ENCODE measurements around the gene MARVELD3. TPM values are rescaled to one million over a fixed set of nuclear protein-coding genes. Genes with fewer than 3 reads are reported as not detected.

MARVELD3 gene
- total RNA-seq, 4 donors from 2014 or later = not detected

DNA sequence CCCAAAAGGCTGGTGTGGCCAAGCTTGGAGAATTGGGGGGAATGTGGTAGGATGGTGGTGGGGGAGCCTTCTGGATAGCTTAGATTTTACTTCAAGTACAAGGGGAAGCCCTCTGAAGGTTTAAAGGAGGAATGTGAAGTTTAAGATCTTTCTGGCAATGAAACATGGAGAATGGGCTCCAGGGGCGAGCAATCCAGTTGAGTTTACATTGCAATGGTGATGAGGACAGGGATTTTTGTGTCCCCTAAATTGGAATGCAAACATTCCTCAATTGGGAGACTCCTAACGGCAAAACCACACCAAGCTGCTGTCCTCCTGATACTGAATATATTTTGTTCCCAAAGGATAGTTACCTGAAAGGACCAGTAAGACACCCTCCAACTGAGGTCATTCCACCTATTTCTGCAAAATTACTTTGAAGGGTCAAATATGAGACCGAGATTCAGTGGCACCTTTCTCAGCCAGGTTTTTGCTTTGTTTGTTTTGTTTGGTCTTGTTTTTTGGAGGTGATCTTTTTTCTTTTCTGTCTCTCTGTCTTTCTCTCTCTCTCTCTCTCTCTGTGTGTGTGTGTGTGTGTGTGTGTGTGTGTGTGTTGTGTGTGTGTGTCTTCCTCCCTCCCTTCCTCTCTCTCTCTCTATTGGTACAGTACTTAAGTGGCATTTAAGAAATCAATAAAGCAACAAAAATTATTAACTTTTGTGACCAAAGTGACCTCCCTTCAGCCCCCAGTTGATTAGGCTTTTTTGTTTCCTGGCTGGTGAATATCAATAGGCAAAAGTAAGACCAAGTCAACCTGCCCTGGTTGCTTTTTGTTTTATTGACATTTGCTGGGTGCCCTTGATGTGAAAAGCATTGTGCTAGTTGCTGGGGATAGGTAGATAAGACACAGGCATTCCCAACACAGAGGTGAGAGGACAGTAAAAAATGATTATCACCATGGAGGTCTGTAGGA lies 32.7 kb upstream of the MARVELD3 start:
- TF ChIP-seq, protein P1, sequence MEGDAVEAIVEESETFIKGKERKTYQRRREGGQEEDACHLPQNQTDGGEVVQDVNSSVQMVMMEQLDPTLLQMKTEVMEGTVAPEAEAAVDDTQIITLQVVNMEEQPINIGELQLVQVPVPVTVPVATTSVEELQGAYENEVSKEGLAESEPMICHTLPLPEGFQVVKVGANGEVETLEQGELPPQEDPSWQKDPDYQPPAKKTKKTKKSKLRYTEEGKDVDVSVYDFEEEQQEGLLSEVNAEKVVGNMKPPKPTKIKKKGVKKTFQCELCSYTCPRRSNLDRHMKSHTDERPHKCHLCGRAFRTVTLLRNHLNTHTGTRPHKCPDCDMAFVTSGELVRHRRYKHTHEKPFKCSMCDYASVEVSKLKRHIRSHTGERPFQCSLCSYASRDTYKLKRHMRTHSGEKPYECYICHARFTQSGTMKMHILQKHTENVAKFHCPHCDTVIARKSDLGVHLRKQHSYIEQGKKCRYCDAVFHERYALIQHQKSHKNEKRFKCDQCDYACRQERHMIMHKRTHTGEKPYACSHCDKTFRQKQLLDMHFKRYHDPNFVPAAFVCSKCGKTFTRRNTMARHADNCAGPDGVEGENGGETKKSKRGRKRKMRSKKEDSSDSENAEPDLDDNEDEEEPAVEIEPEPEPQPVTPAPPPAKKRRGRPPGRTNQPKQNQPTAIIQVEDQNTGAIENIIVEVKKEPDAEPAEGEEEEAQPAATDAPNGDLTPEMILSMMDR (IDR thresholded peaks at IDR 0.05; ENCODE audit: low read depth) = no peak

DNA sequence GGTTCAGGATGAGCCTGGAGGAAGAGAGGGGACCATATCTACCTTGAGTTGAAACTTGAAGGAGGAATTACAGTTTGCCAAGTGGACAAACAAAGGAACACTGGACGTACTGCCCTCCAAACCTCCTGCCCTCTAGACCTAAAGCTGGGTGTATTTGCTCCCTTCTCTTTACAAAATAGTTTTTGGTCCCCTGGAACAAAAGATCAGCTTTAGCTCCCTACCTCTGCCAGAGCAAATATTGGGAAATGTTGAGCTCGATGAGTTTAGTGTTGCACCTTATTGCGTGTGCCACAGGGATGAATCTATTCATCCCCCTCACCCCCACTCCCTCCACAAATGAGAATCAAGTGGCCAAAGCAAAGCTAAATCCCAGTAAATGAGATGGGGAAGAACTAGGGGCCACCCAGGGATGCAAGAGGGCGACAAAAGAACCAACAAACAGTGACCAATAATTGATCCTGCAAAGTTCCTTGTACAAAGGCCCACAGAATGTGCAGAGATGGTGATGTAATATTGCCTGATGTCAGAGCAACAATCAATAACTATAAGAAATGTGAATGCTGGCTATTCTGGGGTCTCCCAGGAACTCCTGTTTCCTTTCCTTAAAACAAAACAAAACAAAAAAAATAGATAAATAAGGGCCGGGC lies 31.9 kb upstream of the MARVELD3 start:
- TF ChIP-seq, protein P1 (IDR thresholded peaks at IDR 0.05; ENCODE audit: low read depth) = no peak

DNA sequence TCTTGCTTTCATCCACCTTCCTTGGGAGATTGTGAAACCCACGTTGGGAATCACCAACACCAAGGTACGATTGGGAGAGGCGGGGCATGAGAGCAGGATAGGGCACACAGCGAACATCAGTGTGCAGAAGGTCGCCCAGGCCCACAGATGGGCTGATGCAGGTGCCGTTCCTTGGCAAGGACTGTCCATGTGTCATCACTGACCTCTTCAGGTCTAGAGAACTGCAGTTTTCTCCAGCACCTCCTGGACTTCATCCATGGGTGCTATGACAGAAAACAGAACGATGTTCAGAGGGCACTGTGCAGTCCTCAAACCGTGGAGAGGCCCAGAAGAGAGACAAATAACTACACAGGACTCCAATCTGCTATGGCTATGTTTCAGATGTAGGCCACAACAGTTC lies 25.2 kb upstream of the MARVELD3 start:
- TF ChIP-seq, protein P1 (IDR thresholded peaks at IDR 0.05; ENCODE audit: low read depth) = no peak

DNA sequence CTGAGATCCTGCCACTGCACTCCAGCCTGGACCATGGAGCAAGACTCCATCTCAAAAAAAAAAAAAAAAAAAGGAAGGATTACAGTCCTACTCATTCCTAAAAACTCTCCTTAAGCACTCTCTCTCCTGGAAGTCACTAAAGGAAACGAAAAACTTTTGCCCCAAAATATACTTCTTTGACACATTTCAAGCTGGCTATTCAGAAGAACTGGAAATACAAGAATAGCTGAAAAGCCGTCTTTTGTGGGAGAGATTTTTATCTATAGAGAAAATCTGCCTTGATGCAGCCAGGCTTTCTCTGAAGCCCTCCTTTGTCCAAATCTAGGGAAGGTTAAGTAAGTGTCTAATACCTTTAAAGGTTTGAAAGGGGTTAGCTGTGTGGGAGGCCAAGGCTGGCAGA lies 16.9 kb upstream of the MARVELD3 start:
- TF ChIP-seq, protein P1 (IDR thresholded peaks at IDR 0.05; ENCODE audit: low read depth) = no peak

DNA sequence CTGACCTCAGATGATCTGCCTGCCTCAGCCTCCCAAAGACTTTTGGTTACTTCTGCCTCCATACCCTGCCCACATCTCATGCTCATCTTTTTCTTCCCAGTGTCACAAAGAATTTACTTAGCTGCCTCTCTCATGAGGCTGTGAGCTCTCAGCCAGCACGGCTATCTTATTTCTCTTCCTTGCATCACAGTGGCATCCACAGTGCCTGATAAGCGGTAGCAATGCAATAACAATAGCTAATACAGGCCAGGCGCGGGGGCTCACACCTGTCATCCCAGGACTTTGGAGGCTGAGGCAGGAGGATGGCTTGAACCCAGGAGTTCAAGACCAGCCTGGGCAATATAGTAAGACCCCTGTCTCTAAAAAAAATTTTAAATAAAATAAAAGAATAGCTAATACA lies 15.5 kb upstream of the MARVELD3 start:
- TF ChIP-seq, protein P1 (IDR thresholded peaks at IDR 0.05; ENCODE audit: low read depth) = no peak

DNA sequence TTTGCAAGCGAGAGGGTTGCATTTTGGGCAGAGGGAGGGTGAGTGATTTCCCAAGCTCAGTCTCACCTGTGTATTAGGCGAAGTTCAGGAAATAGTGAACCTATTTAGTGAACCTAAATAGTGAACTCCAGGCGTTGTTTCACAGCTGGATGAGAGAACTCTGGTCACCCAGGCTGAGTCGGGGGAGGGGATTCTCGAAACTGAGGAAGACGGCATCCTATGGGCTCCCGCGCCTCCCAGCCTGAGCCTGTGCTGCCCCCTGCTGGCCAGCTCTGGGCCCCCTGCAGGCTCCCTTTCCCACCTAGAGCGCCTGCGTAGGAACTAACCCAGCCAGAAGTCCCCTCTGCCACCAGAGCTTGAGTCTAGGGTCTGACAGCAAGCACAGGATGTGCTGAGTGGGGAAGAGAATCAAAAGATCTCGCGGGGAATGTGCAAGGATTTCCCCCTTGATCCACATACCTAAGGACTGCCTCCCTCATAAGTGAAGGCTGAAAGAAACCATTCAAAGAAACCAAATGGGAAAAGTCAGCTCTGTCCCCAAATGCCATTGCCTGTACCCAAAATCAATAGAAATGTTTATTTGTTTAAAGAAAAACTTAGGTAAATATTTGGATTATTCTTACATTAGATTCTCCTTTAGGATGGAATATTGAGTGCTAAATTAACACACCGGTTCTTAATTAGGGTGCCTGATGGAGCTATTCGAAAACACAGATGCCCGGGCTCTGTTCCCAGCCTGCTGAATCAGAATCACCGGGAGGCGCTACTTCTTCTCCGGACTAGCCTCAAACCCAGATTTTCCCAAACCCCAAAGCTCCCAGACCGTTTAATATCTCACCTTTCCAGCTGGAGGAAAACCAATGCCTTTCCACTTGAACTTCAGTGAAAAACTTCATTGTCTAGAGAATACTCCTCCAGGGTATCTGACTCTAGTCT lies 14.8 kb upstream of the MARVELD3 start:
- TF ChIP-seq, protein P1 (IDR thresholded peaks at IDR 0.05; ENCODE audit: low read depth) = no peak

Measured in subcutaneous adipose tissue (tissue), 4 donors.